ENCODE measurements around the gene RAB37. TPM values are rescaled to one million over a fixed set of nuclear protein-coding genes. Genes with fewer than 3 reads are reported as not detected.
A peak's percentile ranks its signal among the peaks of the same experiment; 100 is the strongest.

The RAB37 gene
- total RNA-seq, 2 experiments from 2014 or later: 36.7 to 51.7 TPM

- CTCF ChIA-PET: interaction anchor here (1.1 to 9.3 kb wide), 6 partner anchors 9 to 45 kb away, joined by 3 to 94 read pairs (median 36); partner anchors contain the start of gene RAB37
- Mint-ChIP-seq H3K4me3 (no peak overlapping the region), H3K27ac (no peak overlapping the region), H3K36me3 (peaks cover 14% of the 10 kb centered on the region), H3K27me3 (no peaks in the 10 kb centered on the region), H3K4me1 (peaks cover 65% of the 10 kb centered on the region), H3K9me3 (ENCODE audit: low read depth) (no peaks in the 10 kb centered on the region)
- ATAC-seq (no peak), DNase-seq (no peak)
Observed at GRCh38 chr17:74782571-74782970, 45.5 kb downstream of the RAB37 start.

DNA sequence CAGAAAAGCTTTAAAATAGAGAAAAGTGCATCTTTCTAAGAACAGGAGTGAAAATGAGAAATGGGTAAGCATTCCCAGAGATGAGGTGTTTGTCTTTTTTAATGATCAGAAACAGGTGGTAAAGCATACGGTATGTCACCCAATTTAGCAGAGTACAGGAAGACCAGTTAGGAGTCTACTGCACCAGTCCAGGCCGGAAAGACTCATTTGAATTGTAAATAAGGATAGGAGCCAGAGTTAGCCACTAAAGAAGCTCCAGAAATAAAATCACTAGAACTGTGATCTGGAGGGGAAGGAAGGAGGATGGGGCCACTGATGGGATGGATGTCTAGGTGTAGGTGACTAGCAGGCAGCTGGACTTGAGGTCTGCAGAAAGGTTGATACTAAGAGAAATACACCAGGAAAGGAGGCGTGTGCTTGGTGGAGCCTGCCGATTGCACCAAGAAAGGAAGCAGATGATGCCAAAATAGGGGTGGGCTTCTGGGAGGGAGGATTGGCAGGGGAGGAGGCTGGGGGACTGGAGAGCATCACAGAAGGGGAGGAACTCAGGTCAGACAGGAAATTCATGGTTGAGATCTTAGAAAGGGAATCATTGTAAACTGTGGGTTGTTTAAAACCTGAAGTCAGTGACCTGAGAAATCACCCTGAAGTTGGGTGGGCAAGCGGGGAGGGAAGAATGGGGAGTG lies 47.2 kb downstream of the RAB37 start:
- Mint-ChIP-seq H3K4me1 (peaks cover 53% of the 10 kb centered on the region), H3K27ac (peak overlapping the region; percentile 14)
- ATAC-seq: no peak

DNA sequence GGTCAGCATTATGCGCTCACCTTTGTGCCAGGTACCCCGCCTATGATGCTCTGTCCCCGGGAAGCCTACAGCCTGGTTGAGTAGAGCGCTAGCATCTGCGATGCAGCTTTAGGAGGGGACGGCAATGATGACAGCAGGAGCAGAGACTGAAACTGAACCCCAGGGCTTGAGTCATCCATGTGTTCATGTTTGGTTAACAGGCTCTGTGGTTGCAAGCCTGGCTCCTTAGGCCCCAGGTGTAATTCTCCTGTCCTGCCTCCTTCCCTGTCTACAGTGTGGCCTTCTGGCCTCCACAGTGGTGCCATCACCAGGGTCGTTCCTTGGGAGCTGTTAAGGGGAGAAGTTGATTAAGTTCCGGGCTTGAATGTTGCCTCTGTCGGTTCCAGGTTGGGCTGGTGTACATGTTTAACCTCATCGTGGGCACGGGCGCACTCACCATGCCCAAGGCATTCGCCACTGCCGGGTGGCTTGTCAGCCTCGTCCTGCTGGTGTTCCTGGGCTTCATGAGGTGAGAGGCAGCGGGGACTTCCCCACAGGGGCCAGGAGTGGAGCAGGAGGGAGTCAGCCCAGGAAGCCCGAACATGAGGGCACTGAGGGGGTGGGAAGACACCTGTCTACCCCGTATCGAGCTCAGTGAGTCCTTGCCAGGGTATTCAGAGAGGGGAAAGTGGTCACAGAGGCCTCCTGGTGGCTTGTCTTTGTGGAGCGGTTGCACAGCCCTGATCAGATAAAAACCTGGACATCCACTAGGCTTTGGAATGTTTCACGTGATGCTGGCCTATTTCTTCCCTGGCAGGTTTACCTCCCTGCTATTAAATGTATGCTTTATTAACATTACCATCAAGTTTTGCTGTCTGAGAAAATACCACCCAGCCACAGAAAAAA lies 48.3 kb downstream of the RAB37 start:
- Mint-ChIP-seq H3K27ac (no peak overlapping the region), H3K27me3 (no peaks in the 10 kb centered on the region), H3K4me3 (no peak overlapping the region), H3K36me3 (peaks cover 10% of the 10 kb centered on the region), H3K4me1 (peaks cover 46% of the 10 kb centered on the region), H3K9me3 (ENCODE audit: low read depth) (no peaks in the 10 kb centered on the region)
- DNase-seq (no peak), ATAC-seq (no peak)
- CTCF ChIA-PET: interaction anchor here (0.9 to 9.3 kb wide), 5 partner anchors 39 to 433 kb away, joined by 3 to 92 read pairs (median 3); no protein-coding TSS in a partner anchor

More for the DNA sequence above, 47.2 kb downstream of the RAB37 start:
- CTCF ChIA-PET: interaction anchor here (1.1 to 9.3 kb wide), 8 partner anchors 13 to 432 kb away, joined by 3 to 92 read pairs (median 3); partner anchors contain the start of gene RAB37
- no peak for DNase-seq
- Mint-ChIP-seq H3K36me3 (peaks cover 8% of the 10 kb centered on the region), H3K27me3 (no peaks in the 10 kb centered on the region), H3K9me3 (ENCODE audit: low read depth) (no peaks in the 10 kb centered on the region), H3K4me3 (no peak overlapping the region)

DNA sequence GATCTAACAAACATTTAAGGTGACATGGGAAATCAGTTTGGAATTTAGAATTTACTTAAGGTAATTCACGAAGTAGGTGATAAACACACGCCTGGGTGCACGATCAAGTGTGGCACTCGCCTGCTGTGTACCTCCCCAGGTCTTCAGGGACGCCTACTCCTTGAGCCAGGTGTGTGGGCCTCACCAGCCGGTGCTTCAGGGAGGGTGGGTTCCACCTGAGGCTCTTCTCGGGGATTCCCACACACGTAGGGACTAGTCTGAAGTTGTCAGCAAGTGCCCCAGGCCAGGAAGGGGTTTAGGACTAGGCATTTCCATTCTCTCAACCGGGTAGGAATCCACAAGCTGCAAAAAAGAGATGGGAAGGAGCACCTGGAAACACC lies 48.9 kb downstream of the RAB37 start:
- no peaks in the 10 kb centered on the region for H3K9me3 Mint-ChIP-seq (ENCODE audit: low read depth)
- H3K4me1 Mint-ChIP-seq: peaks cover 46% of the 10 kb centered on the region
- peaks cover 14% of the 10 kb centered on the region for H3K36me3 Mint-ChIP-seq
- H3K4me3 Mint-ChIP-seq: no peak overlapping the region
- H3K27me3 Mint-ChIP-seq: no peaks in the 10 kb centered on the region
- ATAC-seq (no peak), DNase-seq (no peak)
- no peak overlapping the region for H3K27ac Mint-ChIP-seq
- CTCF ChIA-PET: interaction anchor here (0.9 to 9.3 kb wide), 4 partner anchors 40 to 434 kb away, joined by 3 to 92 read pairs (median 5); no protein-coding TSS in a partner anchor

DNA sequence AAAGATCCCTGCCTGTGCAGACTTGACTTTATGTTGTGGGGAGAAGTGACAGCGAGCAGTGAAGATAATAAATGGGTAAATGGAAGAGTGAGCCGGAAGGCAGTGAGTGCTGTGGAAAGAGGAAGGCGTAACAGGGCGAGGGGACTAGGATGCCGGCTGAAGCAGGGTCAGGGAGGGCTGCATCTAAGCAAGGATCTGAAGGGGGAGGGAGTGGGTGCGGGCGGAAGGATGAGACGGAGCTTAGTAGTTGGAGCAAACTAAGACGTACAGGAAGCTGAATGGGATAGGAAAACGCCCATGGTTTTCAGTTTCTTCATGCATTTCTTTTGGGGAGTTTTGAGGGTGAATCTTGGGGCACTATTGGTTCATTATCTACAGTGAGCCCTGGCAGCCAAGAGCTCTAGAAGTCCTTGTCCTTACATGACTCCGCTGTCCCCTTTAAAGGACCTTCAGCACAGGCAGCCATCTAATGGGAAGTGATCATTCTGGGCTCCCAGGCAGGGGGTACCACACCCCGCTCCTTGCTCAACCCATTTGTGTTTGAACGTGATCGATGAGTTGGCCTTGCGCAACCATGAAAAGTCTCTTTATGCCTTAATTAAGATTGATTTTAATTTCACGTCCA lies 49.5 kb downstream of the RAB37 start:
- Mint-ChIP-seq H3K9me3 (ENCODE audit: low read depth) (no peaks in the 10 kb centered on the region), H3K4me1 (peaks cover 45% of the 10 kb centered on the region), H3K4me3 (no peak overlapping the region), H3K36me3 (peaks cover 14% of the 10 kb centered on the region), H3K27ac (peak overlapping the region; percentile 2), H3K27me3 (no peaks in the 10 kb centered on the region)
- CTCF ChIA-PET: interaction anchor here (0.9 to 9.3 kb wide), 5 partner anchors 41 to 129 kb away, joined by 3 to 262 read pairs (median 5); partner anchors contain the start of genes FDXR and GRIN2C
- no peak for ATAC-seq
- DNase-seq: no peak

DNA sequence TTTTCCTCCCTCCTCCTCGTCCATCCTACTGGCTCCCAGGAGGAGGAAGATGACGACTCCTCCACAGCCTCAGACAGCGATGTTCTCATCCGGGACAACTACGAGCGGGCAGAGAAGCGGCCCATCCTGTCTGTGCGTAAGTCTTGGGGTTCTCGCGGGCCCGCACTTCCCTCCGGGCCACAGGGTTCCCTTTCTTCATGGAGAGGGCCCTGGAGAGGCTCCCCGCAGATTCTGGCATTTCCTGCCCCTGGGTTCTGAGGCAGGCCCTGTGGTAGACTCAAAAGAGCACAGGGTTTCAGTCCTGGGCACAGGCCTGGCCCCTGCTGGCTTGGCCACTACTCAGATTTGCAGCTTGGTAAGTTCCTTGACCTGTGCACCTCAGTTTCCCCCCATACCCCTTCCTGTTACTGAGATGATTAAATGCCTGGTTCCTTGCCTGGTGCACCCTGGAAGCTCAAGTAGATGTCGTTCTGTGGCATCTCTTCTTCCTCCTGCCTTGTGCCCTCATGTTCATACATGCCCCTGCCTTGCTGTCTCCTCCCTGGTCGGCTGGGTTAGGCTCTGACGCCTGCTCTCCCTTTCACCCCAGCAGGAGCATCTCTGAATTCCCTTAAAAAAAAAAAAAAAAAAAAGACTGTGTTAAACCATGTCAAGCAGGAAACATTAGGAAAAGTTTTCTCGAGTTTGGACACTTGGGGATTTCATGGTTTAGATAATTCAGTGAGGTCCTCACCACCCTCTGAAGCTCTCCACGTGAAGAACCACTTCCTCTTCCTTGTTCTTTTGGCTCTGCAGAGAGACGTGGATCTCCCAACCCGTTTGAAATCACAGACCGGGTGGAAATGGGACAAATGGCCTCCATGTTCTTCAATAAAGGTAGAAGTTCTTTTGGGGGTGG lies 53.4 kb downstream of the RAB37 start:
- CTCF ChIA-PET: interaction anchor here (0.6 to 8.7 kb wide), 48 partner anchors 10 to 399 kb away, joined by 3 to 262 read pairs (median 5); partner anchors contain the start of genes FDXR, GRIN2C, NAT9 and RAB37
- no peak for ATAC-seq
- Mint-ChIP-seq H3K4me3 (no peak overlapping the region), H3K4me1 (peaks cover 25% of the 10 kb centered on the region), H3K36me3 (peaks cover 21% of the 10 kb centered on the region), H3K9me3 (ENCODE audit: low read depth) (no peaks in the 10 kb centered on the region), H3K27me3 (no peaks in the 10 kb centered on the region), H3K27ac (peak overlapping the region; percentile 47)
- DNase-seq: no peak

DNA sequence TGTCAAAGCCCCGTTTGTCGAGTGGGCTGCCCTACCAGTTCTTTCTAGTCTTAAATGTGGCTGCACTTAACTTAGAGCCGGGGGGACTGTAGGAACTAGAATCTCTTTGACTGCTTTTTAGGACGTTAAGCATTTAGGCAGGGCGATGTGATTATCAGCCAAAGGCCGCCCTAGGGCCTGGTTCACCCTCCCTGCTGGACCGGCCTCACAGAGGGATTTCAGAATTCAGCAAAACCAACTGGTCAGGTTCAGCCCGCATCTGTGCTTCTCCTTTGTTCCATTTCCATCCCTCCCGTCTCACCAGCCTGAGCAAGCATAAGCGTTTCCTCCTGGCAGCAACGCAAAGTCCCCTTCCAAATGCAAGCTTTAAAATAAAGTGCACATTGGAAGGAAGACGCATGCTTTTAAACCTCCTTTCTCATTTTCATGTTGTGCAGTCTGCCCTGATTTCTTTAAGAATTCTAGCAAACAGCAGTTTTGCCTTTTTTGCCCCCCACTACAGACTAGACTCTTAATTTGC lies 55.6 kb downstream of the RAB37 start:
- Mint-ChIP-seq H3K4me1 (peaks cover 25% of the 10 kb centered on the region), H3K4me3 (no peak overlapping the region), H3K36me3 (peaks cover 20% of the 10 kb centered on the region), H3K27ac (no peak overlapping the region), H3K9me3 (ENCODE audit: low read depth) (no peaks in the 10 kb centered on the region), H3K27me3 (no peaks in the 10 kb centered on the region)
- DNase-seq (no peak), ATAC-seq (no peak)
- CTCF ChIA-PET: interaction anchor here (1.1 to 8.7 kb wide), 9 partner anchors 14 to 227 kb away, joined by 3 to 262 read pairs (median 11); partner anchors contain the start of genes FDXR, GRIN2C and NAT9

GRCh38 chr17:74795327-74796020 lies 58.4 kb downstream of the RAB37 start:
- ATAC-seq (no peak), DNase-seq (no peak)
- H3K4me3 Mint-ChIP-seq: no peak overlapping the region
- H3K4me1 Mint-ChIP-seq: peaks cover 19% of the 10 kb centered on the region
- H3K27me3 Mint-ChIP-seq: no peaks in the 10 kb centered on the region
- H3K9me3 Mint-ChIP-seq (ENCODE audit: low read depth): no peaks in the 10 kb centered on the region
- peaks cover 19% of the 10 kb centered on the region for H3K36me3 Mint-ChIP-seq
- H3K27ac Mint-ChIP-seq: no peak overlapping the region
- CTCF ChIA-PET: interaction anchor here (1.1 to 8.7 kb wide), 4 partner anchors 36 to 138 kb away, joined by 3 to 262 read pairs (median 4); partner anchors contain the start of genes FDXR and GRIN2C

- DNase-seq (no peak), ATAC-seq (no peak)
- CTCF ChIA-PET: interaction anchor here (1.1 to 1.8 kb wide), 3 partner anchors 37 to 139 kb away, joined by 3 to 4 read pairs (median 3); no protein-coding TSS in a partner anchor
- H3K4me1 Mint-ChIP-seq: peaks cover 12% of the 10 kb centered on the region
- no peak overlapping the region for H3K27ac Mint-ChIP-seq
- H3K27me3 Mint-ChIP-seq: no peaks in the 10 kb centered on the region
- no peak overlapping the region for H3K4me3 Mint-ChIP-seq
- no peaks in the 10 kb centered on the region for H3K9me3 Mint-ChIP-seq (ENCODE audit: low read depth)
- peaks cover 16% of the 10 kb centered on the region for H3K36me3 Mint-ChIP-seq
Observed at GRCh38 chr17:74796211-74796610, 59.2 kb downstream of the RAB37 start.

- H3K4me1 Mint-ChIP-seq: peaks cover 8% of the 10 kb centered on the region
- no peak for ATAC-seq
- no peak overlapping the region for H3K27ac Mint-ChIP-seq
Observed at GRCh38 chr17:74796866-74797265, 59.8 kb downstream of the RAB37 start.

More at GRCh38 chr17:74796866-74797265, 59.8 kb downstream of the RAB37 start:
- no peak for DNase-seq
- H3K36me3 Mint-ChIP-seq: peaks cover 16% of the 10 kb centered on the region
- CTCF ChIA-PET: interaction anchor here (1.1 to 1.8 kb wide), 2 partner anchors 64 to 140 kb away, joined by 3 to 4 read pairs; no protein-coding TSS in a partner anchor
- H3K4me3 Mint-ChIP-seq: no peak overlapping the region
- H3K27me3 Mint-ChIP-seq: no peaks in the 10 kb centered on the region
- no peaks in the 10 kb centered on the region for H3K9me3 Mint-ChIP-seq (ENCODE audit: low read depth)
